Activated CD4-positive, alpha-beta T cell treated with anti-CD3 and anti-CD28 coated beads, Interleukin-2, amount 50 U/mL, for 48 hours (primary cell): Measurements from ENCODE around the gene UQCRQ.

Source experiments
- DNase-seq, 2 experiments: peaks; one replicate each; pipeline ENCODE4 v3.0.0-alpha.2; 2020

Gene UQCRQ

DNA sequence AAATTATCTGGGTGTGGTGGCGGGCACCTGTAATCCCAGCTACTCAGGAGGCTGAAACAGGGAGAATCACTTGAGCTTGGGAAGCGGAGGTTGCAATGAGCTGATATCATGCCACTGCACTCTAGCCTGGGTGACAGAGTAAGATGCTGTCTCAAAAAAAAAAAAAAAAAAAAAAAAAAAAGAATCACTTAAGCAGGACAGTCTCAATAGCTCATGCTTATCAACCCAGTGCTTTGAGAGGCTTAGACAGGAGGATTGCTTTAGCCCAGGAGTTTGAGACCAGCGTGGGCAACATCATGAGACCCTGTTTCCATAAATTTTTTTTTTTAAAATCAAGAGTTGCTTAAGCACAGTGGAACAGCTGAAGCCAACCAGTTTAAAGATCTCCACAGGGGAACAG lies 49.6 kb downstream of the UQCRQ start:
- DNase-seq = no peak
